Measurements from ENCODE around the gene GRB2.
"Not testable (repeated sequence)": the region's sequence is repeated elsewhere in the genome, so short reads cannot be mapped to it uniquely, and the experiment has no call there.

The GRB2 gene

DNA sequence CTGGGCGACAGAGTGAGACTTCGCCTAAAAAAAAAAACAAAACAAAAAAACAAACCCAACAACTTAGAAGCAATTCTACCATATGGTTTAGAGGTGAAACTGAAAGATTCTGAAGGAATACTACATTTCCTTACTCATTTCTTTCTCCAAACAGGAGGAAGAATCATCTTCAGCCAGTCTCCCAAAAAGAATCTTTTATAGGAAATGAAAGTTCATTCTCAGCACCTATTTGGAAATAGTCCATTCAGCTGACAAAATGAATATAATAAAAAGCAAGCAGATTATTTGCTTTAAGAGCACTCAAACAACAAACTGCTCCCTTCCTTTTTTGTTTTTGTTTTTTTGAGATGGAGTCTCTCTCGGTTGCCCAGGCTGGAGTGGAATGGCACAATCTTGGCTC, 17.7 kb downstream of the GRB2 start:
- DNase-seq (ENCODE audit: low read depth, low spot score), result no peak

DNA sequence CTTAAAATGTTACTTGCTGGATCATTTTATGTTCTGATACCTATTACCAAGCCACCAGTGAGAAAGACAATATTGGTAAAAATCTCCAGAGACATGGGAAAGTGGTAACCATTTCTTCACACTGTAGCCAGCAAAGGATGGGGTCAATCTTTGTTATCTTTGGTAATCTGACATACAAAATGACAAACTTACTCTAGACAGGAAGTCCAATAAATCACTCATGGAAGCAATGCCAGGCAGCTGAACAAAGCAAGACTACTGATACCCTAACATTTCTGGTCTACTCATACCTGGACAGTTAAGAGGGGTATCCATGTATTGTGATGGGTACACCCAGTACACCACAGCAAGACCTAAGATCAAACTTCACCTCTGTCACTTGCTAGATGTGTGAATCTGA, 19.0 kb downstream of the GRB2 start:
- DNase-seq (ENCODE audit: low read depth, low spot score), result no peak

DNA sequence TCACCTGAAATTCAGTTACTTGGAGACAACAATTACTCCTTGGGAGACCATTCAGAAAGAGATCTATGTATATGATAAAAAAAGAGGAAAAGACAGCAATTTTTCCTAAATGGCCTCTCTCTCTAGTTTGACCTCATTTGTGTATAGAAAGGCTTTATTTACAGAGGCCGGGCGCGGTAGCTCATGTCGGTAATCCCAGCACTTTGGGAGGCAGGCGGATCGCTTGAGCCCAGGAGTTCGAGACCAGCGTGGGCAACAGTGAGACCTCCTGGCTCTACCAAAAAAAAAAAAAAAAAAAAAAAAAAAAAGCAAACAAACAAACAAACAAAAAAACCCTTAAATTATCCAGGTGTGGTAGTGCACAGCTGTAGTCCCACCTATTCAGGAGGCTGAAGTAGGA, 20.7 kb downstream of the GRB2 start:
- DNase-seq (ENCODE audit: low read depth, low spot score), result no peak

DNA sequence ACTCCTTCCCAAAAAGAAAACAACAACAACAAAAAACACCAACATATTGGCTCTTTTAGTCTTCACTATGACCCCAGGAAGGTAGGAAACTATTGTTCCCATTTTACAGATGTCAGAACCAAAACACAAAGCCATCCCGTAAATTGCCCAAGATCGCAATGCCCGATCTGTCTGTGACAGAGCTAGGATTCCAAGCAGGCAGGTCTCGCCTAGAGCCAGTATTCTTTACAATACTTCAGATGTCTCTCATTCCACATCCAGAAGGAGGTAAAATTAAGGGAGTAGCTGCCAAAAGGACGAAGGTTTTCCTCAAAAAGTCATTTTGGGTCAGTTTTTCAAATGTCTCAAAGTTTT, 21.7 kb downstream of the GRB2 start:
- DNase-seq (ENCODE audit: low read depth, low spot score), result no peak

DNA sequence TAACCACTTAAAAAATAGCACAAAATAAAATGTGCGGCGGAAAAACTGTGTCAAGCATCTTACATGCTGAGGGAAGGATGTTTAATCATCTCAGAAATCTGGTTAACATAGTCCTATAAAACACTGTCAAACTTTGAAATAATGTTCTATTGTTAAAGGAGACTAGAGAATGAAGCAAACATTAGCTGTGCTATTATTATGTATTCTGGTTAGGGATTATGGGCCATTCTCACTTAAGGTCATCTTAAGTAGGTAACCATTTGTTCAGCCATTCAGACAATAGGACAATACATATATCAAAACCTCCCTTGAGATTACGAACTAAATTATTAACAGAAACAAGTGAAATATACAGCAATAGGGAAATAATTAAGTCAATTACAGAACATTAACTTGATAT, 24.7 kb downstream of the GRB2 start:
- DNase-seq (ENCODE audit: low read depth, low spot score), result no peak

DNA sequence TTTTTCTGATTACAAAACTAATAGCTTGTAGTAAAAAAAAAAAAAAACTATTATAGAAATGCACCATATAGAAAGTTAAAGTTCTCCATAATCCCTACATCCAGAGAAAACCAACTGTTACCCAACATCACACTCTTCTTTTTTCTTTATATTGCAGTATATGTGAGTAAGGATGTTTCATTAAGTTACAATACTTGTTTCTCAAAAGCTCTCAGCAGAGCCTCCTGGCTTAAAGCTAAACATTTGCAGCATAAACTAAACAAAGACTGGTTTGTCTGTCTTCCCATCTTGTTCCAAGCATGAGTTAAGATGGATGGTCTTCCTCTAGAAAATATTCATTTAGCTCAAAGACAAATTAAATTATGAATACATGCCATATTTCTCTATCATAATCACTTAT, 25.2 kb downstream of the GRB2 start:
- no peak for DNase-seq (ENCODE audit: low read depth, low spot score)

DNA sequence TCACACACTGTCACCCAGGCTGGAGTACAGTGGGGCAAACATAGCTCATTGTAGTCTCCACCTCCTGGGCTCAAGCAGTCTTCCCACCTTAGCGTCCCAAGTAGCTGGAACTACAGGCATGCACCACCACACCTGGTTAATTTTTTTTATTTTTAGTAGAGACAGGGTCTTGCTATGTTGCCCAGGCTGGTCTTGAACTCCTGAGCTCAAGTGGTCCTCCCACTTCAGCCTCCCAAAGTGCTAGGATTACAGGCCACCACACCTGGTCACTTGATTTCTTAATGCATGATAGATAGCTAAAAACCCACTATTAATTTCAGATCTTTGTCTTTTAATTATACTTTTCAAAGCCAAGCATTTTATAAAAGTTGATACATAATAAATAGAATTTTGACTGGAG, 26.1 kb downstream of the GRB2 start:
- not testable (repeated sequence) for DNase-seq (ENCODE audit: low read depth, low spot score)

DNA sequence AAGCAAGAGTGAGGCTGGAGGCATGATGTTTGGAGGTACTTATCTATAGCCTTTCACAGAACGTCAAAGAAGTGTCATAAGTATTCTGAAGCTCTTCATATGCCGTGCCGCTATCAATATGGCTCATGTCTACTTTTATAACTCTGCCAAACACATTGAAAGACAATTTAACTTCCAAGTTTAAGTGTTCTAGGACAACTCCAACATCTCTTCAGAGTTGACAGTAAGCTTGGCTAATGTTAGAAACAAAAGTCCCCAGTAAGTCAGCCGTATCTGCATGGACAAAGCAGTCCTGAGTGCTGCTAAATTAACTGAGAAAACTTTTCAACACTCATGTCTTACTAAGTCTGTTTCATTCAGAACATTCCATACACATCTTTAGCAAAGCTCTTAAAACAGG, 32.2 kb downstream of the GRB2 start:
- no peak for DNase-seq (ENCODE audit: low read depth, low spot score)

DNA sequence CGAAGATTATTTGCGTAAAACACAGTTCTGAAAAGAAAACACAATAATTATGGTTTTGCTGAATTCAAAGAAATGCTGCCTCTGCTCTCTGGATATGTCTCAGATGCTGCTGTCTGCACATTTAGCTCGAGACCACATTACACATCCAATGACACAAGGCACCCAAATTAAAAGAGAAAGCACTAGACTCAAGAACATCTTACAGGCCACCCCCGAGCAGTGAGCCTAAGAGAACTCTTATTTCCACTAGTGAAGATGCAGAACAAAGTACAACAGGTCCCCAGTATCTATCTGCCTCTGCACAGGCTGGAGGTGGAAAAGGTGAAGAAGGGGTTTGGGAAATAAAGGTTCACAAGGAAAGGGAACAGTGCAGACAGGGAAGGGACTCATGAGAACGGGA, 33.5 kb downstream of the GRB2 start:
- no peak for DNase-seq (ENCODE audit: low read depth, low spot score)

DNA sequence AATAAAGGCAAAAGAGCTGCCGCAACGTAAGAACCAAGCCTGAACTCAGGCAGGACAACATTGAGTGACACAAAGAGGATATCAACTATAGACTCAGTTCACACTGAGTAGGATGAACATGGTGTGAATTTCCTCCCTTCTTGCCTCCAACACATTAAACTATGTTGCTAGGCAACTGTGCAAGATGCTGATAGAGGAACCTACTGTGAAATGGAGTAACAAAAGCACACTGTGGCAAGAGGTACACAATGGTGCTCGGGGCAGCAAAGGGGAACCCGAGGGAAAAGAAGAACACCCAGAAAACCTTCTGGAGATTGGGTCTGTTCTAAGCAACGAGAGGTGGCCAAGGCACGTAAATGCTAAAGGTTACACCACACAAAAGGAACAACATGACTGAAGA, 34.1 kb downstream of the GRB2 start:
- DNase-seq (ENCODE audit: low read depth, low spot score), result no peak

DNA sequence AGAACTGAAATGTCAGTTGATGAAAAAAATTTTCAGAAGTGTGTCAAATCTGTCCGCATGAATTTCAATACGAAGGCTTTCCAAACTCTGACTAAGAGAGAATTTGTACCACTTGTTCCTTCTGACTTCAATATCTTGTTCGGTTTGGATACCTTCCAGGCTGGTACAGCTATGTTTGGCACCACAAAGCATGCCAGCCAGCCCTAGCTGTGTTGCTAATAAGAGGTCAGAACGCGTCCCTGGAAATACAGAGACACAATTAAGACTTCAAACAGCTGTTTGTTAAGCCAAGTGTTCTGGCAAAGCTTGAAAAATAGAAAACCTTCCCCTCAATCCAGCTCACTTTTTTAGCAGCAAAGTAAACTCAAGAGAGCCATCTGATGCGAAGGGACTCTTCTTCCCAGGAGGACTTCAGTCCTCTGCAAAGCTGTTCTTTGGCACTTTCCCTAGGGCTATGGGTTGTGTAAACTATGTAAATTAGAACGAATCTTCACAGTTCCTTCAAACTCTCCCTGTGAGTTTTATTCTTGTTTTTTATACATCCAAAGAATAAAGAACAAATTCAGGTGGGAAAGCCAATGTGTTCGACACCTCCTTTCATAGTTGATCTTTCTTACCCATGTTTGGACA, 35.1 kb downstream of the GRB2 start:
- no peak for DNase-seq (ENCODE audit: low read depth, low spot score)

DNA sequence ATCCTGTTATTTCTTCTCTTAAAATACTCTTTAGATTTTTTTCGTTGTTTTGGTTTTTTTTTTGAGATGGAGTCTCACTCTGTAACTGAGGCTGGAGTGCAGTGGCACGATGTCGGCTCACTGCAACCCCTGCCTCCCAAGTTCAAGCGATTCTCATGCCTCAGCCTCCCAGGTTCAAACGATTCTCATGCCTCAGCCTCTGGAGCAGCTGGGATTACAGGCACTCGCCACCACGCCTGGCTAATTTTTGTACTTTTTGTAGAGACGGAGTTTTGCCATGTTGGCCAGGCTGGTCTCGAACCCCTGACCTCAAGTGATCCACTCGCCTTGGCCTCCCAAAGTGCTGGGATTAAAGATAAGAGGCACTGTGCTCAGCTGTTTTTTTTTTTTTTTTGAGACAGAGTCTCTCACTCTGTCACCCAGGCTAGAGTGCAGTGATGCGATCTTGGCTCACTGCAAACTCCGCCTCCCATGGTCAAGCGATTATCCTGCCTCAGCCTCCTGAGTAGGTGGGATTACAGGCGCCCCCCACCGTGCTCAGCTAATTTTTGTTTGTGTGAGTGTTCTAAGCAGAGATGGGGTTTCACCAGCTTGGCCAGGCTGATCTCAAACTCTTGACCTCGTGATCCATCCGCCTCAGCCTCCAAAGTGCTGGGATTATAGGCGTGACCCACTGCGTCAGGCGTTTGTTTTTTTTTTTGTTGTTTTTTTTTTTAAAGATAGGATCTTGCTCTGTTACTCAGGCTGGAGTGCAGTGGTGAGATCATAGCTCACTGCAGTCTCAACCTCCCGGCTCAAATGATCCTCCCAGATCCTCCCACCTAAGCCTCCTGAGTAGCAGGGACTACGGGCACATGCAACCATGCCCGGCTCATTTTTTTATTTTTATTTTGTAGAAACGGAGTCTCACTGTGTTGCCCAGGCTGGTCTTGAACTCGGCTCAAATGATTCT, 37.4 kb downstream of the GRB2 start:
- not testable (repeated sequence) for DNase-seq (ENCODE audit: low read depth, low spot score)

DNA sequence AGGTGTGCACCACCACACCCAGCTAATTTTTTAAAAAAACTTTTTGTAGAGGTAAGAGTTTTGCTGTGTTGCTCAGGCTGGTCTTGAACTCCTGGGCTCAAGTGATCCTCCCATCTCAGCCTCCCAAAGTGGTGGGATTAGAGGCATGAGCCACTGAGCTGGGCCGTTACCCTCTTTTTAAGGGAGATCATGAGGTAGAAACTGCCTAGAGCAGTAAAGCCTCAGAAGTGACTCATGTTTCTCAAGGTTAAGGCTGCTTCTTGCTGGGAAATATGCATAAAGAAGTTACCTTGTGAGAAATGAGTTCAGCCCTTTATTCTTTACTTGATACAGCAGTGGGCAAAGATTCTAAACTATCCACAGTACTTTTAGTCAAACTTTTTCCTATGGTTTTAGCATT, 38.2 kb downstream of the GRB2 start:
- no peak for DNase-seq (ENCODE audit: low read depth, low spot score)

DNA sequence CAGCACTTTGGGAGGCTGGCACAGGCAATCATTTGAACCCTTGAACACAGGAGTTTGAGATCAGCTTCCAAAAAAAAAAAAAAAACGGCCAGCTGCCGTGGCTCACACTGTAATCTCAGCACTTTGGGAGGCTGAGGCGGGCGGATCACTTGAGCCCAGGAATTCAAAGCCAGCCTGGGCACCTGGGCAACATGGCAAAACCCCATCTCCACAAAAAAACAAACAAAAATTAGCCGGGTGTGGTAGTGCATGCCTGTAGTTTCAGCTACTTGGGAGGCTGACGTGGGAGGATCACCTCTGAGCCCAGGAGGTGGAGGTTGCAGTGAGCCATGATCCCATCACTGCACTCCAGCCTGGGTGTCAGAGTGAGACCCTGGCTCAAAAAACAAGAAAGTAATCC, 39.0 kb downstream of the GRB2 start:
- DNase-seq (ENCODE audit: low read depth, low spot score), result no peak

DNA sequence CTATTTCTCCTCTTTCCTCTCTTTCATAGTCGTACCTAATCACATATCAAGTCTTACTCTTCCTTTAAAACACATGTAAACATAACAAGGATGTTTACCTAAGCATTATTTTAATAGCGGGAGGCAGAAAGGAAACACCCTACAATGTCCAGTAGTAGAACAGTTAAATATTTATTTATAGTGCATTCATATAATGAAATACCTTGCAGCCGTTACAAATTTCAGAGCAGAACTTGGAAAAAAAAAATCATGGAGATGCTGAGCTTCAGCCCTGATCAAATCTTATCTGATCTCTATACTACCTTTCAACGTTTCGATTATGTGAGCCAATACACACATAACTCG, 39.6 kb downstream of the GRB2 start:
- no peak for DNase-seq (ENCODE audit: low read depth, low spot score)

DNA sequence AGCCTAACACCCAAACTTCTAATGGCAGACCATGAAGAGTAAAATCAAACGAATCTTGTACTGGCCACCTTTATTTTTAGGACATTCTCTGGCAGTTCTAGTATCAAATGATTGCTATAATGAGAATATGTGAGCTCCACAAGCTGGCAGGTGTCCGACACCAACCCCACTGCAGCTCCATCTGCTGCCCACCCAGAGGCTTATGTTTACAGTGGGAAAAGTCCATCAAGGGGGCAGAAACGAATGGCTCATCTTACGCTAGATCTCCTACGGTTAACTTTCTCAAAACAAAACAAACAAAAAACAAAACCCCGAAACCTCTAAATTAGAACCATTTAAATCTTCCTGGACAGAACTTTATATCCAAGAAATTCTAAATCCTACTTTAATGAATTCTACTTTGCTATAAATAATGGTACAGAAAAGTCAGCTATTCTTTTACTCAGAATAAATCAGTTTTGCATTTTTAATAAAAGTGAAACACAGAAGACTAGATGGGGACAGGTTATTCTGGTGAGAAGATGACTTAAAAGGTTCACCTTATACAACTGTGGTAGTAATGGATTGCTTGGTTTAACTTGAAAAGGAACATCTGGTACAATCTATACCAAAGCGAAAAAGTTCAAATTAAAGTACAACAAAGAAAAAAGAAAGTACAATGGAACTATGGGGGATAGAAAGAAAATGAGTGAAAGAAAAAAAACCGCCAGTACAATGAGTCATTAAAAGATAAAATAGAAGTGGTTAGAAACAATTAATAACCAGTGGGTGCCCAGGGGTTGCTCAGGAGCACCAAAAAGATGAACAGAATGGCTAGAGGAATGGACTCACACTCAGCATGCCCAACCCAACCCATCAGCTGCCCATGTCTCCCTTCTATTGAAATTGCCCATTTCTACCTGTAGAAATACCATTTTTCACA, 40.2 kb downstream of the GRB2 start:
- DNase-seq (ENCODE audit: low read depth, low spot score), result no peak

DNA sequence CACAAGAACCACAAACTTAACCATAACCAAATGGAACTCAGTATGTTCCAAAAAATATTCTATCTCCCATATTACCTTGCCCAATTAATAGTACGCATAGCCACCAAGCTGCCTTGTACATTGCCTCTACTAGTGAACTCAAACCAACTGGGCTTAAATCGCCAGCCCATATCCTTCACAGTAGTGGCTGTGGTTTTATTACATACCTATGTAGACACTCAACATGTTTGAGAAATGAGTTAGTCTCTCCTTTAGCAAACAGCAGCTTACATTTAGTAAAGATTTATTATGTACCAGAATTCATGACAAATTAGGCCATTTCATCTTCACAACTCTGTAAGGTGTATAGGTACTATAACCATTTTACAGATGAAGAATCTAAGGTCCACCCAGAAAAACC, 41.4 kb downstream of the GRB2 start:
- no peak for DNase-seq (ENCODE audit: low read depth, low spot score)

DNA sequence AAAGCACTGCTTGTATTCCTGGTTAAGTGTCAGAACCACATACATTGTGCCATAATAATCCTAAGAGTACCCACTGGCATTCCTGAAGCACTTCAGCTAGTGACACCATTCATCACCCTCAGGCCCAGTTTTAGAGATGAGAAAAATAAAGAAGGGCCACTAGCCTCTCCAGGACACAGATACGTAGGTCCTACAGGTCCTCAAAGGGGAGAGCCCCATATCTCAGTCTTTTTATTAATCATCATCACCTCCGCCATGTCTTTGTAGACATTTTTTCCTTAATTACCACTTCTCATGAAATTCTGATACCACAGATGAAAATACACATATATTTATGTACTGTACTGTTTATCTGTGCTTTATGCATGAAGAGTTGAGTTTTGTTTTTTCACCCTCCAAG, 43.5 kb downstream of the GRB2 start:
- DNase-seq (ENCODE audit: low read depth, low spot score), result no peak

DNA sequence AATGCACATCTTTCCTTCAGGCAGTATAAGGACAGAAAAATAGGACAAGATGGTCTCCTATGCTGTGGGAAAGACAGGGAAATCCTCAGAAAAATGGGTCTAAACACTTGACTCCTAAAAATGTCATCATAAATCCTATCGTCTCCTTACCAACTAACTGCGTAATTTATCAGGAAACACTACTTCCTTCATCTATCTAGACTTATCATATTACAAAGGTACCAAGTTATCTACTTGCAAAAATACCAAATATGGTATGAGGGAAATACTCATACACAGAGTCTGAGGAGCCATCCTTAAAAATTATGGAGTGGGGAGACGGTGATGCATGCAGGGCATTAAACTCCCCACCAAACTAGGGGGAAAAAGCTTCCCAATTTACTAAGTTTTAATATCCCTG, 44.1 kb downstream of the GRB2 start:
- DNase-seq (ENCODE audit: low read depth, low spot score), result no peak

DNA sequence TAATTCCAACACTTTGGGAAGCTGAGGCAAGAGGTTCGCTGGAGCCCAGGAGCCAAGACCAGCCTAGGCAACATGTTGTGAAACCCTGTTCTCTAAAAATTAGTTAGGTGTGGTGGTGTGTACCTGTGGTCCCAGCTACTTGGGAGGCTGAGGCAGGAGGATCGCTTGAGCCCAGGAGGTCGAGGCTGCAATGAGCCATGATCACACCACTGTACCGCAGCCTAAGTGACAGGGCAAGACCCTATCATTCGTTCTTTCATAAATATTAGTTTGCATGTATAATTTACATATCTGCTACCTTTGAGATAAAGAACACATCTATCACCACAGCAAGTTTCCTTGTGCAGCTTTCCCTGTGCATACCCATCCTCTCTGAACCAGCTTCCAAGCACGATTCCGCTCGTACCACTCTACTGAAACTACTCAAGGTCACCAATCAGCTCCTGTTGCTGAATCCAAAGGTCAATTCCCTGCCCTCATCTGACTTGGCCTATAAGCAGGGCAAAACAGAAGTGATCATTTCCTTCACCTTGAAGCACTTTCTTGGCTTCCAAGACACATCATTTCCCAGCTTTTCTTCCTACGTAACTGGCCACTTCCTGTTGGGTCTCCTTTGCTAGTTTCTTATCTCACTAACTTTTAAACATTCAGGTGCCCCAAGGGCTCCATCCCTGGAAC, 49.1 kb downstream of the GRB2 start:
- no peak for DNase-seq (ENCODE audit: low read depth, low spot score)

DNA sequence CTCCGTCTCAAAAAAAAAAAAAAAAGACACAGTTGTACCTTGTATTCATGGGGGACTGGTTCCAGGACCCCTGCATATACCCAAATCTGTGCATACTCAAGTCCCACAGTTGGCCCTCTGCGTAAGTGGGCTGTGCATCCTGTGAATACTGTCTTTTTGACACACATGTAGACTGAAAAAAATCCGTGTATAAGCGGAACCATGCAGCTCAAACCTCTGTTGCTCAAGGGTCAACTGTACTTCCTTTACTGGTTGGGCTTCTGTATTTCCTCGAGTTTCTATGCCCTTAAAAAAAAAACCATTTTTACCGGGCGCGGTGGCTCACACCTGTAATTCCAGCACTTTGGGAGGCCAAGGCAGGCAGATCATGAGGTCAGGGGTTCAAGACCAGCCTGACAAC, 52.3 kb downstream of the GRB2 start:
- DNase-seq (ENCODE audit: low read depth, low spot score), result no peak

DNA sequence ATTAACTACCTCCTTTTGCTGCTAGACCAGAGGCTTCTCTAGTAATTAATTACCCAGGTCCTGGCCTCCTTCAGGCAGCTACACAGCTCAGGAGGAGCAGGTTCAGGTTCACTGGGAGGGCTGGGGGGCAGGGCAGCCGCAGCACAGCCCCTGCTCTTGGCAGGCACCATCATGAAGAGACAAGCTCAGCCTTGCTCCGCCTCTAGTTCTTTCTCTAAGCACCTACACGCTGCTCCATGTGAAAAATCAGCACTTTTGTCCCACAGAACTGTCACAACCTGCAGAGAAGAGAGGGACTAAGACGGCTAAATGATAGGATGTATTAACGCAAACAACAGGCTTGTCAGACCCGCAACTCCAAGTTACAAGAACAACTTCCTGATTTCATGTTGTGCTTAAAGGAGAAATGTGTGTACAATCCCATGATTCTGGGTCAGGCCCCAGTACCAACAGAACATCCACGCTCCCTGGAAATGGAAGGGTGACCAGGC, 53.4 kb downstream of the GRB2 start:
- no peak for DNase-seq (ENCODE audit: low read depth, low spot score)

Data from iPS DF 19.7 (cell line).